IMR-90 (cell line): Measurements from ENCODE around the gene ZNF398. TPM values are rescaled to one million over a fixed set of nuclear protein-coding genes. Genes with fewer than 3 reads are reported as not detected.

Source experiments
- ATAC-seq: fragments of 200-7000 bp; cut with Tn5 transposase; 2 replicates; pipeline ENCODE4 v1.9.1; 2020; ENCODE audit warnings: low read depth, mild to moderate bottlenecking, moderate library complexity
- BruUV-seq: library from RNA; stranded (reverse); fragments of 400-500 nt; replicated peaks from 2 replicates; lab custom pipeline; 2021; lab: Mats Ljungman, UMichigan
- CTCF ChIA-PET: fragments of 300-600 bp; formaldehyde crosslinking; extraction: SDS; loops from one replicate; lab custom pipeline; 2021; ENCODE audit warnings: antibody characterized with exemption; lab: Yijun Ruan, JAX
- POLR2A ChIA-PET: fragments of 300-600 bp; sonication (Branson Sonifier 250); formaldehyde crosslinking; loops from one replicate; lab custom pipeline; 2022; ENCODE audit warnings: antibody characterized with exemption; ENCODE audit not compliant: unreplicated experiment; lab: Charles Lee
- DNase-seq: peaks from one replicate; pipeline ENCODE4 v3.0.0; 2013
- H2AFZ ChIP-seq: replicated peaks from 2 replicates; pipeline ENCODE3; 2013; ENCODE audit warnings: low read length, mild to moderate bottlenecking; ENCODE audit not compliant: poor library complexity
- H2AK5ac ChIP-seq: 2 replicates; pipeline ENCODE4 v1.6.1; 2013; ENCODE audit warnings: low read depth, low read length, inconsistent platforms
- H2AK9ac ChIP-seq: replicated peaks from 2 replicates; pipeline ENCODE3; 2013; ENCODE audit warnings: mild to moderate bottlenecking, low read depth, low read length, moderate library complexity; ENCODE audit not compliant: poor library complexity
- H2BK120ac ChIP-seq: 2 replicates; pipeline ENCODE4 v1.6.1; 2013; ENCODE audit warnings: low read depth, low read length, inconsistent platforms
- H2BK15ac ChIP-seq: 3 replicates; pipeline ENCODE4 v1.6.1; 2013; ENCODE audit warnings: low read depth, low read length, inconsistent platforms
- H2BK20ac ChIP-seq: 2 replicates; pipeline ENCODE4 v1.6.1; 2013; ENCODE audit warnings: low read depth, mild to moderate bottlenecking, inconsistent platforms, low read length, moderate library complexity
- H2BK5ac ChIP-seq: 2 replicates; pipeline ENCODE4 v1.6.1; 2013; ENCODE audit warnings: mild to moderate bottlenecking, low read depth, low read length, inconsistent platforms; ENCODE audit not compliant: poor library complexity, severe bottlenecking
- H3K14ac ChIP-seq: replicated peaks from 2 replicates; pipeline ENCODE4 v1.6.1; 2013; ENCODE audit warnings: low read depth, low read length, inconsistent platforms
- H3K18ac ChIP-seq: 2 replicates; pipeline ENCODE4 v1.6.1; 2013; ENCODE audit warnings: low read depth, low read length, control low read depth
- H3K23ac ChIP-seq: 2 replicates; pipeline ENCODE4 v1.6.1; 2013; ENCODE audit warnings: low read depth, low read length, inconsistent platforms
- H3K27ac ChIP-seq: 2 replicates; pipeline ENCODE4 v1.5.1; 2013; ENCODE audit warnings: mild to moderate bottlenecking, control low read depth, low read length; ENCODE audit not compliant: insufficient read depth
- H3K27me3 ChIP-seq: 2 replicates; pipeline ENCODE4 v1.6.1; 2013; ENCODE audit warnings: low read length; ENCODE audit not compliant: control insufficient read depth, insufficient read depth
- H3K36me3 ChIP-seq: 2 replicates; pipeline ENCODE4 v1.6.1; 2013; ENCODE audit warnings: low read length, mixed read lengths; ENCODE audit not compliant: control insufficient read depth, insufficient read depth
- H3K4ac ChIP-seq: 2 replicates; pipeline ENCODE4 v1.6.1; 2013; ENCODE audit warnings: low read depth, low read length, inconsistent platforms
- H3K4me1 ChIP-seq: 2 replicates; pipeline ENCODE4 v1.6.1; 2013; ENCODE audit warnings: low read length, mixed read lengths; ENCODE audit not compliant: control insufficient read depth, insufficient read depth
- H3K4me2 ChIP-seq: 2 replicates; pipeline ENCODE4 v1.6.1; 2013; ENCODE audit warnings: low read depth, mild to moderate bottlenecking, control low read depth, low read length, moderate library complexity
- H3K4me3 ChIP-seq: 2 replicates; pipeline ENCODE4 v1.5.1; 2013; ENCODE audit warnings: low read depth, mild to moderate bottlenecking, control low read depth, low read length, moderate library complexity; ENCODE audit not compliant: insufficient read depth
- H3K56ac ChIP-seq: 2 replicates; pipeline ENCODE4 v1.6.1; 2013; ENCODE audit warnings: low read length, inconsistent platforms; ENCODE audit not compliant: insufficient read depth; ENCODE audit errors: extremely low read depth
- H3K79me1 ChIP-seq, 2 experiments: 2 replicates each; pipeline ENCODE4 v1.6.1; 2013; ENCODE audit warnings: low read length in 2 of 2, inconsistent platforms in 1 of 2, low read depth in 1 of 2
- H3K9ac ChIP-seq: 2 replicates; pipeline ENCODE4 v1.6.1; 2013; ENCODE audit warnings: low read depth, low read length, control low read depth
- H3K9me1 ChIP-seq: 2 replicates; pipeline ENCODE4 v1.6.1; 2013; ENCODE audit warnings: low read length, inconsistent platforms; ENCODE audit not compliant: insufficient read depth
- H3K9me3 ChIP-seq: 2 replicates; pipeline ENCODE4 v1.6.1; 2013; ENCODE audit warnings: low read length; ENCODE audit not compliant: control insufficient read depth, insufficient read depth
- H4K20me1 ChIP-seq: 2 replicates; pipeline ENCODE4 v1.6.1; 2013; ENCODE audit warnings: low read length, inconsistent platforms; ENCODE audit not compliant: insufficient read depth
- H4K5ac ChIP-seq: 2 replicates; pipeline ENCODE4 v1.6.1; 2013; ENCODE audit warnings: mild to moderate bottlenecking, low read depth, low read length, control low read depth
- H4K8ac ChIP-seq, 2 experiments: 2 replicates each; pipeline ENCODE4 v1.6.1; 2013; ENCODE audit warnings: low read depth in 2 of 2, low read length in 2 of 2, control low read depth in 1 of 2, inconsistent platforms in 1 of 2
- H4K91ac ChIP-seq: 2 replicates; pipeline ENCODE4 v1.6.1; 2013; ENCODE audit warnings: low read depth, low read length, inconsistent platforms; ENCODE audit not compliant: insufficient read depth
- BHLHE40 ChIP-seq: fragments of 150-350 bp; IDR thresholded peaks from 2 replicates; pipeline ENCODE4 v1.6.1; 2016; ENCODE audit warnings: mild to moderate bottlenecking, low read depth, low read length
- CEBPB ChIP-seq: IDR thresholded peaks from 2 replicates; pipeline ENCODE4 v1.6.1; 2012; ENCODE audit warnings: low read depth, low read length, improper control_type of control experiment
- CHD1 ChIP-seq: IDR thresholded peaks from 2 replicates; pipeline ENCODE4 v1.6.1; 2012; ENCODE audit warnings: low read depth, low read length, improper control_type of control experiment
- FOS ChIP-seq: fragments of 150-350 bp; IDR thresholded peaks from 2 replicates; pipeline ENCODE4 v1.6.1; 2016; ENCODE audit warnings: low read depth, low read length
- MAFK ChIP-seq: IDR thresholded peaks from 2 replicates; pipeline ENCODE4 v1.6.1; 2012; ENCODE audit warnings: low read depth, low read length, improper control_type of control experiment
- MAZ ChIP-seq: IDR thresholded peaks from 2 replicates; pipeline ENCODE4 v1.6.1; 2012; ENCODE audit warnings: low read depth, mild to moderate bottlenecking, low read length, improper control_type of control experiment, moderate library complexity, borderline replicate concordance
- MXI1 ChIP-seq: IDR thresholded peaks from 2 replicates; pipeline ENCODE4 v1.6.1; 2012; ENCODE audit warnings: low read depth, mild to moderate bottlenecking, low read length, moderate library complexity, borderline replicate concordance
- NFE2L2 ChIP-seq: fragments of 150-350 bp; IDR thresholded peaks from 2 replicates; pipeline ENCODE4 v1.6.1; 2016; ENCODE audit warnings: low read depth, mild to moderate bottlenecking, low read length
- POLR2A ChIP-seq: IDR thresholded peaks from 2 replicates; pipeline ENCODE4 v1.6.1; 2012; ENCODE audit warnings: mild to moderate bottlenecking, low read depth, low read length
- RAD21 ChIP-seq: IDR thresholded peaks from 2 replicates; pipeline ENCODE4 v1.6.1; 2012; ENCODE audit warnings: low read length, improper control_type of control experiment
- RCOR1 ChIP-seq: IDR thresholded peaks from 2 replicates; pipeline ENCODE4 v1.6.1; 2012; ENCODE audit warnings: mild to moderate bottlenecking, low read length, improper control_type of control experiment; ENCODE audit not compliant: insufficient replicate concordance
- RFX5 ChIP-seq: IDR thresholded peaks from 2 replicates; pipeline ENCODE4 v1.8.0; 2012; ENCODE audit warnings: low read depth, mild to moderate bottlenecking, low read length, moderate library complexity
- SMC3 ChIP-seq: fragments of 150-350 bp; IDR thresholded peaks from 2 replicates; pipeline ENCODE4 v1.6.1; 2016; ENCODE audit warnings: low read depth, mild to moderate bottlenecking, antibody characterized with exemption, low read length, moderate library complexity
- WGBS, 2 experiments: methylation state at CpG; one replicate each; pipeline versions ENCODE4 v1.1.5 to v1.1.7; 2013; ENCODE audit warnings: missing lambda C conversion rate in 2 of 2; ENCODE audit not compliant: insufficient read length in 1 of 2; ENCODE audit errors: extremely low coverage in 2 of 2; 5-methylcytosine and 5-hydroxymethylcytosine counted together
- dilution Hi-C: fragments of 300-500 bp; cut with HindIII; formaldehyde crosslinking; loops from one replicate; pipeline ENCODE4 v1.14.3; 2018; ENCODE audit warnings: low sequenced_read_pairs; ENCODE audit not compliant: unreplicated experiment
- in situ Hi-C: fragments of 300-500 bp; cut with MboI; formaldehyde crosslinking; loops from 3 replicates; pipeline ENCODE4 v1.14.3; 2019; ENCODE audit warnings: low sequenced_read_pairs, inconsistent platforms, mixed read lengths
- intact Hi-C: fragments of 100-400 bp; cut with micrococcal nuclease; formaldehyde crosslinking; loops from 2 replicates; pipeline ENCODE4 v1.10.0; 2022
- polyA plus RNA-seq, 3 experiments: library from polyadenylated mRNA; depleted of rRNA; stranded (reverse); fragments of >200 nt; gene quantifications; 2 replicates each; pipeline ENCODE4 v1.2.3, GENCODE V29; 2012; ENCODE audit warnings: low replicate concordance in 1 of 3
- total RNA-seq: library from RNA; depleted of rRNA; stranded (reverse); fragments of >200 nt; gene quantifications from 2 replicates; pipeline ENCODE4 v1.2.3, GENCODE V29; 2012
- TF ChIP-seq, protein P1 (sequence below): fragments of 150-350 bp; IDR thresholded peaks from 2 replicates; pipeline ENCODE4 v1.6.1; 2016; ENCODE audit warnings: low read depth, mild to moderate bottlenecking, low read length, moderate library complexity, borderline replicate concordance
- TF ChIP-seq, protein P2 (sequence below): conservative IDR thresholded peaks from 2 replicates; pipeline ENCODE4 v1.5.1; 2012; ENCODE audit warnings: mild to moderate bottlenecking, low read depth, low read length, improper control_type of control experiment
- TF ChIP-seq, protein P3 (sequence below): fragments of 150-350 bp; IDR thresholded peaks from 2 replicates; pipeline ENCODE4 v1.6.1; 2017; ENCODE audit warnings: mild to moderate bottlenecking, antibody characterized with exemption, low read length, low read depth

Gene ZNF398
- total and polyA plus RNA-seq, 2 of the 4 experiments (the other 2 are of a cell fraction), result 5.7 to 7.9 TPM

DNA sequence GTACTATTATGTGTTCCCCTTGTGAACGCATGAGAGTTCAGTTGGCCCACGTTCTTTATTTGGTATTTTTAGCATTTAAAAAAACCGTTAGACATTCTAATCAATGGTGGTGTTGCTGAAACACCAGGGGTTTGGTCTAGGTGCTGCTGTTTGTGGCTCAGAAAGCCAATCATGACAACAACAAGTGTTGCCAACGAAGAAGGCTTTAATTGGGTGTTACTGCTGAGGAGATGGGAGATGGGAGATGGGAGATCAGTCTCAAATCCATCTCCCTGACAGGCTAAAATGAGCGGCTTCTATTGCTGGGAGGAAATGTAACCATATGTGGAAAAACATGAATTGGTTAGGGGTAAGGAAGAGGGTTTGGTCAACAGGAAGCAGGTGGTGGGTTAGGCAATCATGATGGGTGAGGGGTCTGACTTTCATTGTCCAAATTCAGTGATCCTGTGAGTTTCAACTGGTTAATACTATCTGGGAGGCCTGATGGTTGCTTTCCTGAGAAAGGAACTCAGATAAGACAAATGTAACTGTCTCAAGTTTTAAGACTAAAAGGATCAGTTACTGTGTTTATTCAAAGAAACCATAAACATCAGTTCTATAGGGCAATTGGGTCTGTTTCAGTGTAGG lies 16.6 kb upstream of the ZNF398 start:
- no peak overlapping the region for H2AK9ac ChIP-seq
- no peak for ATAC-seq
- no peak overlapping the region for H2BK20ac ChIP-seq
- no peak overlapping the region for H3K4ac ChIP-seq
- no peaks in the 10 kb centered on the region; the same call in 1 of the 2 replicates for H3K9me1 ChIP-seq
- H3K23ac ChIP-seq, result no peak overlapping the region
- no peak overlapping the region for H3K56ac ChIP-seq
- H3K79me1 ChIP-seq, result peaks cover 18 to 28% of the 10 kb centered on the region in 2 experiments
- H3K14ac ChIP-seq, result no peak overlapping the region
- H2BK5ac ChIP-seq, result no peak overlapping the region
- DNase-seq, result no peak
- no peak overlapping the region for H3K4me3 ChIP-seq
- no peak overlapping the region for H2AFZ ChIP-seq
- TF ChIP-seq NFE2L2, result no peak
- TF ChIP-seq FOS, result no peak
- TF ChIP-seq, protein P1, sequence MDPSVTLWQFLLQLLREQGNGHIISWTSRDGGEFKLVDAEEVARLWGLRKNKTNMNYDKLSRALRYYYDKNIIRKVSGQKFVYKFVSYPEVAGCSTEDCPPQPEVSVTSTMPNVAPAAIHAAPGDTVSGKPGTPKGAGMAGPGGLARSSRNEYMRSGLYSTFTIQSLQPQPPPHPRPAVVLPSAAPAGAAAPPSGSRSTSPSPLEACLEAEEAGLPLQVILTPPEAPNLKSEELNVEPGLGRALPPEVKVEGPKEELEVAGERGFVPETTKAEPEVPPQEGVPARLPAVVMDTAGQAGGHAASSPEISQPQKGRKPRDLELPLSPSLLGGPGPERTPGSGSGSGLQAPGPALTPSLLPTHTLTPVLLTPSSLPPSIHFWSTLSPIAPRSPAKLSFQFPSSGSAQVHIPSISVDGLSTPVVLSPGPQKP, result no peak
- TF ChIP-seq MAFK, result no peak
- TF ChIP-seq CHD1, result no peak
- no peak for TF ChIP-seq BHLHE40
- TF ChIP-seq POLR2A, result no peak
- TF ChIP-seq MXI1, result no peak
- no peak for TF ChIP-seq MAZ
- TF ChIP-seq SMC3, result no peak
- no peak for TF ChIP-seq RFX5
- no peak for TF ChIP-seq CEBPB
- no peak for TF ChIP-seq RAD21
- TF ChIP-seq RCOR1, result no peak
- TF ChIP-seq, protein P2, sequence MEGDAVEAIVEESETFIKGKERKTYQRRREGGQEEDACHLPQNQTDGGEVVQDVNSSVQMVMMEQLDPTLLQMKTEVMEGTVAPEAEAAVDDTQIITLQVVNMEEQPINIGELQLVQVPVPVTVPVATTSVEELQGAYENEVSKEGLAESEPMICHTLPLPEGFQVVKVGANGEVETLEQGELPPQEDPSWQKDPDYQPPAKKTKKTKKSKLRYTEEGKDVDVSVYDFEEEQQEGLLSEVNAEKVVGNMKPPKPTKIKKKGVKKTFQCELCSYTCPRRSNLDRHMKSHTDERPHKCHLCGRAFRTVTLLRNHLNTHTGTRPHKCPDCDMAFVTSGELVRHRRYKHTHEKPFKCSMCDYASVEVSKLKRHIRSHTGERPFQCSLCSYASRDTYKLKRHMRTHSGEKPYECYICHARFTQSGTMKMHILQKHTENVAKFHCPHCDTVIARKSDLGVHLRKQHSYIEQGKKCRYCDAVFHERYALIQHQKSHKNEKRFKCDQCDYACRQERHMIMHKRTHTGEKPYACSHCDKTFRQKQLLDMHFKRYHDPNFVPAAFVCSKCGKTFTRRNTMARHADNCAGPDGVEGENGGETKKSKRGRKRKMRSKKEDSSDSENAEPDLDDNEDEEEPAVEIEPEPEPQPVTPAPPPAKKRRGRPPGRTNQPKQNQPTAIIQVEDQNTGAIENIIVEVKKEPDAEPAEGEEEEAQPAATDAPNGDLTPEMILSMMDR, result no peak
- TF ChIP-seq, protein P3, sequence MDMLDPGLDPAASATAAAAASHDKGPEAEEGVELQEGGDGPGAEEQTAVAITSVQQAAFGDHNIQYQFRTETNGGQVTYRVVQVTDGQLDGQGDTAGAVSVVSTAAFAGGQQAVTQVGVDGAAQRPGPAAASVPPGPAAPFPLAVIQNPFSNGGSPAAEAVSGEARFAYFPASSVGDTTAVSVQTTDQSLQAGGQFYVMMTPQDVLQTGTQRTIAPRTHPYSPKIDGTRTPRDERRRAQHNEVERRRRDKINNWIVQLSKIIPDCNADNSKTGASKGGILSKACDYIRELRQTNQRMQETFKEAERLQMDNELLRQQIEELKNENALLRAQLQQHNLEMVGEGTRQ, result no peak
- BruUV-seq, result no TSS peak
- H3K4me1 ChIP-seq, result peaks cover 3% of the 10 kb centered on the region
- no peaks in the 10 kb centered on the region for H3K27me3 ChIP-seq
- H4K20me1 ChIP-seq, result no peaks in the 10 kb centered on the region
- H3K9me3 ChIP-seq, result peaks cover 4% of the 10 kb centered on the region
- no peak overlapping the region for H4K91ac ChIP-seq
- no peak overlapping the region for H3K18ac ChIP-seq
- intact Hi-C loops, result no loop called here
- H4K8ac ChIP-seq, result no peak overlapping the region
- H4K5ac ChIP-seq, result no peak overlapping the region
- dilution Hi-C loops, result no loop called here
- in situ Hi-C loops, result no loop called here
- H2AK5ac ChIP-seq, result no peak overlapping the region
- CTCF ChIA-PET, result no interaction called here
- H3K4me2 ChIP-seq, result no peak overlapping the region
- H3K36me3 ChIP-seq, result peaks cover 9% of the 10 kb centered on the region
- no peak overlapping the region for H2BK15ac ChIP-seq
- POLR2A ChIA-PET, result no interaction called here
- no peak overlapping the region for H3K27ac ChIP-seq
- WGBS, 2 experiments, result 81% methylated on average over 2 of the region's 5 CpGs; no CpG with 5 or more reads in 1 of the 2 experiments
- no peak overlapping the region for H3K9ac ChIP-seq
- H2BK120ac ChIP-seq, result no peak overlapping the region
